Stimulated activated CD8-positive, alpha-beta memory T cell treated with anti-CD3 and anti-CD28 coated beads, Interleukin-7, amount 100 ng/mL, for 4 hours (primary cell): ENCODE data around the gene OR52E8.

Experiments used
- DNase-seq, 2 donors: peaks; one replicate each; pipeline ENCODE4 v3.0.0-alpha.2; 2020; ENCODE audit warnings: low read depth in 2 of 2

Gene OR52E8

DNA sequence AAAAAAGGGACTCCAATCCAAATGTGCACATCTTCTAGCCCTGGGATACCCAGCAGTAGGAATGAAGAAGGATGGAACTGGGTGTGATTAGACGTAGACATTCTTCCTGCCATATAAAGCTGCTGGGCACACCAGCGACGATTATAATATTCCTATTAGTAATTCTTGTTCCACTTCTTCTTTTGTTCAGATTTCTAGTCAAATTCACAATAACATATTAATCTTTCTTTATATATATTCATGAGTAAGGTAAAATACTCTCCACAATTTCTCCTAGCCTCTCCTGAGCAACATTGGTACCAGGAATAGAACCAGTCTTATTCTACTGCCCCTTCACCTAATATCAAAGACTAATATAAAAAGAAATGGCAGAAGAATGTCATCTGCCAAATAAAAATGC lies at the start of gene OR52E8:
OR52E8 (minus strand) TSS at position 101 of the 400 bp plus-strand sequence; CDS start at position 101, 0 bp downstream.
- DNase-seq = no peak

DNA sequence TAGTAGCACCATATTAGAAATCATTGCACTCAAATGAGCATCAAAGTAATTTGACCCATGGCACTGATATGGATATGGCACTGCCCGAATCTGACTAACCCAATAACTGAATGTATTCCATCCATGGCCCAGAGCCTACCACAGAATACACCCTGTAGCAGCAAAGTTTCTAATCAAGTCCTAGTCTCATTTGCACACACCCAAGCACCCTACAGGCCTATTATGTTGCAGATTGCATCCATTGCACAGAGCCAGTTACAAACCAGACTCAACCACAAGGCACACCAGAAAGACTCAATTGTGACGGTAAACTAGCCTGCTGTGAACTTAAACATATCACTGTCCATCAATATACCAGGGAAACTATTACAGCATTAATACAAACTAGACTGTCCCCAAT lies 42.0 kb upstream of the OR52E8 start:
- no peak for DNase-seq

DNA sequence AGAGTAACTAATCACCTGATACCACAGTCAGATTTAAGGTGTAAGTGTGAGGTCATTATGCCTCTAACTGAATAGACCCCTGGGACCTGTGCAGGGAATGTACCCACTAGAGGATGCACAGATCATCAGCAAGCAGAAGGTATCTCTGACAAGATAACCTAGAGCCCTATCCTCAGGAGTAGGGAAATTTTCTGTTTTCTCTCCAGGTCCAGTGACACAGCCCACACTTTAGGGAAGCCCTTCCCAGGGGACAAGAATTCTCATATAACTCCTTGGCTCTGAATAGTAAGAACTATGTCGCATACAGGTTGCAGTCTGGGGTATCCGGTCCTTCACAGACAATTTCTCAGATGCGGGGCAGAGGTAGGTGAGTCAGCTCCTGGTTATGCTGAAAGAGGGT lies 35.4 kb upstream of the OR52E8 start, which contains the start of gene OR52E5:
OR52E5 (plus strand) TSS at position 301 of the 400 bp plus-strand sequence. CDS start 7,569 bp downstream, outside the sequence.
- DNase-seq = no peak

DNA sequence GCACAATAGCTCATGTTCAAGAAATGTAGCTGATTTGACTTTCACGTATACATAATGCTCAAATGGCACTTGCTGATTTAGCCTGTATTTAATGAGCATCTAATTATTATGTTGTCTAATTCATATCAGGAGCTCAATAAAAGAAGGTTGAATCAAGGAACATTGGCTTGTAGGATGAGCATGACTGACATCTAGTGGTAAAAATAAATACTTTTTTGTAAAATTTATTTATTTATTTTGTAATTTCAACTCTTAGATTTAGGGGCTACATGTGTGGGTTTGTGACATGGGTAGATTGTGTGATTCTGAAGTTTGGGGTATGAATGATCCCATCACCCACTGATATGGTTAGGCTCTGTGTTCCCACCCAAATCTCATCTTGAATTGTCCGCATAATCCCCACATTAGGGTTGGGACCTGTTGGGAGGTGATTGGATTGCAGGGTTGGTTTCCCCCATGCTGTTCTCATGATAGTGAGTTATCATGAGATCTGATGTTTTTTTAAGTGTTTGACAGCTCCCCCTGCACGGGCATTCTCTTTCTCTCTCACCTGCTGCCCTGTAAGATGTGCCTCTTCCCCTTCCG lies 33.8 kb upstream of the OR52E8 start:
- DNase-seq = no peak

DNA sequence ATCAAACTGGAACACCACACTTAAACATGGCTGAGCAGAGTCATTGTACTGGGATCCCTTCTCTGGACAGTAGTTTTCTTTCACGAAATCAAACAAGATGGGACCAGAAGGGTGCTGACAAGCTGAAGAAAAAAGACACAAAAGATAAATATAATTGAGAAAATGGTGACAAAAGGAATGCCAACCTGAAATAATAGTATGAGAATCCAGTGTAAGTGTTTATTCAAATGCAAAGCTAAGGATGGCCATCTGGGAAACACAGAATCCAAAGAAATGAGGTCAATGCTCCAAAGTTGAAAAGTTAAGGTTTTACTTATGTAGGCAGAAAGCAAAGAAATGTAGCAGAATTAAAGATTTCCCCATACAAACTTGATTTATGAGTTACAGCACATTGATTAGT lies 30.2 kb upstream of the OR52E8 start:
- no peak for DNase-seq

DNA sequence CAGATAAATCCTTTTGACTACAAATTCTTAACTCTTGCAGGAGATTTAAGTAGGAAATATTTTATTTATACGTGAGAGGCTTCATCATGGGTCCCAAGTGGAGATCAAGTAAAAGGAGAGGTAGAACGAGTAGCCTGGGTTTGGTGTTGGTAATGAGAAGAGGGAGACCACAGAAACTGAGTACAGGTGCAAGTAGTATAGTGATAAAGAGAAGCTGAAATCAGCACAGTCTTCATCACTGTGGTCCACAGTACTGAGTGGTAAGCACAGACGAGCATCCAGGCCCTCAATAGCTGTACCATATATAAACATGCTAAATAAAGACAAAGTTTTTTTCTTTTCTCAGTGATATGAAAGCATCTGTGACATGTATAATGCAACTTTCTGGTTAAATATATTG lies 29.7 kb upstream of the OR52E8 start:
- no peak for DNase-seq

DNA sequence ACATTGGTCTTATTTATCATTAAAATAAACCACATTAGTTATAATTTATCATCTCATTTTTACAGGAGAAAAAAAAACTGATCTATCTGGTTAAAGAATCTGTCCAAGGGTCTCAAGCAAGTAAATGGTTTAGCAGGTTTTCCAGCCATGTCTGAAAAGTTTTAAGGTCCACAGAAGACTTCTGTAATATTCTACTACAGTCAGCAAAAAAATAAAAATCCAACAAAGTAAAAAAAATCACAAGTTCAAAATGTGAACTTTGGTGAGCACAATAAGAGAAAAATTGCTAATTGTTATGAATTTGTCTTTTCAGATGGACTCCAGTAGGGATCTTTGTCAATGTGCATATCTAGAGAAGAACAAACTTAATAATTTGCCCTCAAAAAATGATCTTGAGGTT lies 24.3 kb upstream of the OR52E8 start:
- DNase-seq = no peak

DNA sequence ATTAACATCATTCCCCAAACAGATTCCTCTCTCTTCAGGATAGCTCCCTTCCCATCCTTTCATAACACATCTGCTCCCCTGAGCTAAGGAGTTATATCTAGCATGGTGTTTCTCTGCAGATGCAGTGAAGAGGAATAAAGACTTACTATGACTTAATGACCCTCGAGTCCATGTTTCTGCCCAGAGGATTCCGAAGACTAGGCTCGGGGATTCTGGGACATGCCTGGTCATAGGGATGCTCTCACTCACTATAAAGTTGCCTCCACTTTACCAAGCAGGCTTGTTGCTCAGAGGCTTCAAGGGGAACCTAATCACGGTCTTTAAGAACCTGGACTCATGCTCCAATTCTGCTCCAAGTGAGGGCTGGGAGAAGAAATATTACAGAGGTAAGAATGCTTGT lies 22.8 kb upstream of the OR52E8 start, which contains the start of gene OR52E4:
OR52E4 (plus strand) TSS at position 301 of the 400 bp plus-strand sequence. CDS start 3,664 bp downstream, outside the sequence.
- no peak for DNase-seq

DNA sequence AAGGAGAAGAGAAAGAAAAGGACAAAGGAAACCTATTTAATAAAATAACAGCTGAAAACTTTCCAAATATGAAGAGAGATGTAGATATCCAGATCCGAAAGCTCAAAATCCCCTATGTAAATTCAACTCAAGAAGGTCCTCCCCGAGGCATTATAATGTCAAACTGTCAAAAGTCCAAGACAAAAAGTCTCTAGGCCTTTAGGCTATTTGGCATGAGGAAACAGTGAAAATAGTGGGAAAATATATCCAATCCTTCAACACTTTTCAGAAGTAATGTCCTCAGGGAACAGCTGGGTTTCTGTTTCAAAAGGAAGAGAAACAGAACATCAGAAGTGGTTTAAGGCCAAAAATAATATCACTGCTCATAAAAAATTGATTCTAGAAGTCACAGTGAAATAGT lies 21.1 kb upstream of the OR52E8 start:
- DNase-seq = no peak

DNA sequence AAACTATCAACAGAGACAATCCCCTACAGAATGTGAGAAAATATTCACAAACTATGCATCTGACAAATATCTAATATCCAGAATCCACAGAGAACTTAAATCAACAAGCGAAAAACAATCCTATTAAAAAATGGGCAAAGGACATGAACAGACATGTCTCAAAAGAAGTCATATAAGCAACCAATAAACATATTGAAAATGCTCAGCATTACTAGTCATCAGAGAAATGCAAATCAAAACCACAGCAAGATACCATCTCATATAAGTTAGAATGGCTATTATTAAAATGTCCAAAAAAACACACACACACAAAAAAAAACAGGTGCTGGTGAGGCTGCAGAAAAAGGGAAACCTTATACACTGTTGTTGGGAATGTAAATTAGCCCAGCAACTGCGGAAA lies 8.3 kb upstream of the OR52E8 start:
- no peak for DNase-seq

DNA sequence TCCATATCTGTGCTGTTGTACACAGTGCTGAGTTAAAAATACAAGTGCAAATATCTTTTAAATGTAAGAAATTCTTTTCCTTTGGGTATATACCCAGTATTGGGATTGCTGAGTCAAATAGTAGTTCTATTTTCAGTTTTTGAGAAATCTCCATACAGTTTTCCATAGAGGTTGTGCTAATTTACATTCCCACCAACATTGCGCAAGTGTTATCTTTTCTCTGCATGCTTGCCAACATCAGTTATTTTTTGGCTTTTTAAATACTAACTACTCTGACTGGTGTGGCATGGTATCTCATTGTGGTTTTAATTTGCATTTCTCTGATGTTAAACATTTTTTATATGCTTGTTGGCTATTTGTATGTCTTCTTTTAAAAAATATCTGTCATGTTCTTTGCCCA lies 6.5 kb downstream of the OR52E8 start:
- DNase-seq = no peak

DNA sequence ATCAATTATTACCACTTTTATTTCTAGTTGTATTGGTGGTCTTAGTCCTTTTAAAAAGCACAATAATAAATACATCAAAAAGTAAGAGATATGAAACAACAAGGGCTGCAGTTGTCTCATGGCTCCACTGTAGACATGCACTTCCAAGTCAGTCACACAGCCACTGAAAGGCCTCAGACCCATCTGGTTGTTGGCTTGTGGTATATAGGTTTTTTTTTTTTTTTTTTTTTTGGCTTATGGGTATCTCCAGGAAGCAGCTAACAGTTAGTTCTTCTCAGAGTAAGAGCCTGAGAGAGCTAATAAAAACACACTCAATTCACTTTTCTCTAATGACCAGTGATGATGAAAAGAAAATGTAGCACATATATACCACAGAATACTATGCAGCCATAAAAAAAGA lies 9.8 kb downstream of the OR52E8 start:
- no peak for DNase-seq

DNA sequence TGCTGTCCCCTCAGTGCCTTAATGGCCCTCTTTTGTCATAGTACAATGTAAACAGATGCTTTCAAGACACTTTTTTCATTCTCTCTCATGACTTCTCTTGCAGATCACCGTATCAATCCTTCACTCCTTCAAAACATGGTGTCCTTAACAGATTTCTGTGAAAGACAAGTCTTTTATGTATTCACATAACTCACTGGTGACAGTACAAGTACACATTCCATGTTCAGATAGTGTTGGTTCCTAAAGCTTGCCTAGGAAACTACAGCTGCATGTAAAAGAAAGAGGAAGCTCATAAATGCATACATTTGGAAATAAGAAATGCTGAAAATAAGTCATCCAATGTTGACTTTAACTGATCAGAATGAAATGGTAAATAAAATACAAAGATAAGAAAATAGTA lies 10.8 kb downstream of the OR52E8 start:
- DNase-seq = no peak

DNA sequence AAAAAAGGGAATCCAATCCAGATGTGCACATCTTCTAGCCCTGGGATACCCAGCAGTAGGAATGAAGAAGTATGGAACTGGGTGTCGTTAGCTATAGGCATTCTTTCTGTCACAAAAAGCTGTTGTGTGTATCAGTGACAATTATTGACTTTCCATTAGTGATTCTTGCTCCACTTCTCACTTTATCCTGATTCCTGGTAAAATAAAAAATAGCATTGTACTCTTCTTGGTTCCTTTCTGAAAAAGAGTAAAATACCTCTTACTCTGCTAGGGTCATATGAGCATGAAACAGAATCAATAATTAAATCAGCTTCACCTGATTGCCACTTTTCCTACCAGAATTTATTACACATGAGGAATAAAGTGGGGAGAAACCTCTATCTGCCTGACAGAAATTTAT lies 15.7 kb downstream of the OR52E8 start, which contains the start of gene OR52E6:
OR52E6 (minus strand) TSS at position 101 of the 400 bp plus-strand sequence; CDS start at position 101, 0 bp downstream.
- no peak for DNase-seq

DNA sequence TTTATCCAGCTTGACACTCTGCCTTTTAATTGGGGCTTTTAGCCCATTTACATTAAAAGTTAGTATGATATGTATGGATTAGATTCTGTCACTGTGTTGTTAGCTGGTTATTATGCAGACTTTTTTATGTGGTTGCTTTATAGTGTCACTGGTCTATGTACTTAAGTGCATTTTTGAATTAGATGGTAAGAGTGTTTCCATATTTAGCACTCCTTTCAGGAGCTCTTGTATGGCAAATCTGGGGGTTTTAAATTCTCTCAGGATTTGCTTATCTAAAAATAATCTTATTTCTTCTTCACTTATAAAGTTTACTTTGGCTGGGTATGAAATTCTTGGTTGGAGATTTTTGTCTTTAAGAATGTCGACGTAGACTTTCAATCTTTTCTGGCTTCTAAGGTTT lies 19.8 kb downstream of the OR52E8 start:
- DNase-seq = no peak

DNA sequence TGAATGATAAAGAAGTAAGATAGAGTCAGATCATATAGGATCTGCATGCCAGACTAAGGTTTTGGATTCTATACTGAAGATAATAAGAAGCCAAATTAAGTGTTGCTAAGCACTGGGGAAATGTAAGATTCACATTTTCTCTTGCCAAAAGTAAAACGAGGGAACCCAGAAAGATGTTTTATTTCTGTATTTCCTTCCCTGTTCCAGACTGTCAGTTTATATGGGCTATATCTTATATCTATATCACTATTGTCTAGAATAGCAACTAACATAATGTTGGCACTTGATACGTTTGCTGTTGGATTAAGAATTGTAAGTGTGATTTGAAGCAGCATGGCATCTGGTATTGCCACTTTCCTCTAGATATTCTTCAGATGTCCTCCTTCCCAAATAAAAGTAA lies 24.0 kb downstream of the OR52E8 start:
- no peak for DNase-seq

DNA sequence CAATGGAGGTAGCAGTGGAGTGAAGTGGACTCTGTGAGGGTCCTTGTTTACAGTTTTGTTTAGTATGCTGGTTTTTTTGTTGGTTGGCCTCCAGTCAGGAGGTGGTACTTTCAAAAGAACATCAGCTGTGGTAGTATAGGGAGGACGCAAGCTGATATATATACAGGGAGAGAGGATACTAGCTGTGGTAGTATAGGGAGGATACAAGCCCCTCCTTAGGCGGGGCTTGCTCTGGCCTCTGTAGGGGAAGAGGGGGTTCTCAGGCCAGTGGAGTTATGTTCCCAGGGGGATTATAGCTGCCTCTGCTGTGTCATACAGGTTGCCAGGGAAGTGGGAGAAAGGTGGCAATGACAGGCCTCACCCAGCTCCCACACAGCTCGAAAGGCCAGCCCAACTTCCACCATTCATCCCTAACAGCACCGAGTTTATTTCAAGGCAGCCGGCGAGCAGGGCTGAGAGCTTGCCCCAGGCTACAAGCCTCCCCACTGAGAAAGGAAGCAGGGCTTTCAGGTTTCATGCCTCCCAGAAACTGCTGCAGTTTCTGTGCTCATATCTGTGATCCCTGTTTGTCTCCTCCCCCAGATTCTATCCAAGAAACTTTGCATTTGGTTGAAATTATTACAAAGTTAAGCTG lies 26.2 kb downstream of the OR52E8 start:
- DNase-seq = no peak

DNA sequence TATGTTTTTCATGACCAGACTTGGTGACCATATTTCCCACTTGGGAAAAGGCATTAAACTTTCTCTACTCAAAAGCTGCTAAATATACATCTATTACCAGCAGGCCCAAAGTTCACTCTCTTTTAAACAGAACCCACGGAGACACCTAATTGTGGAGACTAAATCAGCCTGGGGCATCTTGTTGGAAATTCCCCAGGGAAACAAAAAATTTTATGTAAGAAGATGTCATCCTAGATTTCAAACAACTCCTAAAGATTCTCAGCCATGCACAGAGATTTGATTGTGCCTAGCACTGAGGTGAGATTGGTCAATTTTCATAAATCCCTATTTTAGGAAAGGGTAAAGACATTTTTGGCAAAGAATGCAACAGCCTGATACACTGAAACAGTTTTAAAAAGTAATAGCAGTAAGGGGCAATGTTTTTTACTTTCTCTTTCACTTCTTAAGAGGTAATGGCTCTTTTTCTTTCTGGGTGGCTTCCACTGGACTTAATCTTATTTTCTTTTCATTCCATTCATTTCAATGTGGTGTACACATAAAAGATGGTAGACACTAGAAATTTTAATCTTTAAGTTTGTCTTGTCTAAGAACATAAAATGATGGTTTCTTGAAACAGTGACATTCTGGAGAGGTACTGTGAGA lies 39.1 kb downstream of the OR52E8 start:
- no peak for DNase-seq

DNA sequence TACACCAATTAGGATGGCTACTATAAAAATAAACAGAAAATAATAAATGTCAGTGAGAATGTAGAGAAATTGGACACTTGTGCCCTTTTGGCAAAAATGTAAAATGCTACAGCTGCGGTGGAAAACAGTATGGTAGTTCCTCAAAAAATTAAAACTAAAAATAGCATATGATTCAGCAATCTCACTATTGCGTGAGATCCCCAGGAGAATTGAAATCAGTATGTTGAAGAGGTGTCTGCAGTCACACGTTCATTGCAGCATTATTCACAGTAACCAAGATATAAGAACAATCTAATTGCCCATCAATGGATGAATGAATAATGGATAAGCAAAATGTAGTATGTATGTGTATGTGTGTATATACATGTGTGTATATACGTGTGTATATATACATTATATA lies 42.0 kb downstream of the OR52E8 start:
- no peak for DNase-seq

DNA sequence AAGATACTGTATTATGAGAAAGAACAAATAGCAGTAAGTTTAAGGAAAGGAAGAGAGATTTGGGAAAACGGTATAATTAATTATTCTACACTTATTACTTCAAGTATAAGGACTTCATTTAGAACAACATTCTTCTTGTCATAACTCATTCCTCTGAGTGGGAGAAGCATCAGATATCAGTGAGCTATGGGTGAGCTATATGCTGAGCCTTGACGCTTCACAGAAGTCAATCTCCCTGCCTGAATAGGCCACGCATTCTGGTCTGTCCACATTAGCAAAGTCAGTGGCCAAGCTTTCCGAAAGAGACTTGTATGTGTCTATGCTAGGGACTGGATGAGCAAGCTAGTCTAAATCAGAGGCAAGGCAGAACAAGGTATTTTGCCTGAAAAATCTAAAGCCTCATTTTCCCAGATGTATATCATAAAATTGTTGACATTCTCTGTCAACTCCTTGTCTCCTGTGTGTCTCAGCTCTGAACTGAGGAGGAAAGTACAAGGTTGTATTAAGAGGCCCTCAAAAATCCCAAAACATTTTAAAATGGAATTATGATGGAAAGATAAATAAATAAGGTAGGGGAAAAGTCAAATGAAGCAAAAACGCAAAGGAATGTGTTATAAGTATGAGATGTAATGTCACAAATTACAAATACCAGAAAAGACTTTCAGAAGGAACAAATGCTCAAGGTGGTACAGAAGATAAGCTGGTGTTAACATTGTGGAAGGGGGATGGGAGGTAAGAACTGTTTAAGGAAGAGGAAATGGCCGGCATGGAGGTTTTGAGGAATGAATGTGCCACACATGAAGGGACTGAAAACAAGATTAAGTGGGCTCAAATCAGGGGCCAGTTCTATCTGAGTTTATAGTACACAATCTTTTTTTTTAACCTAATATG lies 47.3 kb downstream of the OR52E8 start:
- DNase-seq = no peak

DNA sequence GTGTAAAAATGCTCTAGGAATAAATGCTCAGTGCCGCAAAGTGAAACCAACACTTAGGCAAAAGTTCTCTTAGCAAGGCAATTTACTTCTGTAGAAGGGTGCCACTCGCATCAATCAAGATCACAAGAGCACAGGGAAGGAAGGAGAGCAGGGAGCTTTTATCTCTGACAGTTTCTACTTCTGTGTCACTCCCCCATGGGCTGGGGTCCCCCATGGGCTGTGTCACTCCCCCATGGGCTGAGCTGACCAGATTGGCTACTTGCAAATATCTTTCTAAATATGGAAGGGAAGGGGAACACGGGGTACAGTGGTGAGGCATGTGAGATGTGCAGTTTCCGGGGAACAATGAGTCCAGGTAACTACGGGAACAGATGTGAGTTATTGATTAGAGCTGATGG lies 48.4 kb downstream of the OR52E8 start:
- no peak for DNase-seq

DNA sequence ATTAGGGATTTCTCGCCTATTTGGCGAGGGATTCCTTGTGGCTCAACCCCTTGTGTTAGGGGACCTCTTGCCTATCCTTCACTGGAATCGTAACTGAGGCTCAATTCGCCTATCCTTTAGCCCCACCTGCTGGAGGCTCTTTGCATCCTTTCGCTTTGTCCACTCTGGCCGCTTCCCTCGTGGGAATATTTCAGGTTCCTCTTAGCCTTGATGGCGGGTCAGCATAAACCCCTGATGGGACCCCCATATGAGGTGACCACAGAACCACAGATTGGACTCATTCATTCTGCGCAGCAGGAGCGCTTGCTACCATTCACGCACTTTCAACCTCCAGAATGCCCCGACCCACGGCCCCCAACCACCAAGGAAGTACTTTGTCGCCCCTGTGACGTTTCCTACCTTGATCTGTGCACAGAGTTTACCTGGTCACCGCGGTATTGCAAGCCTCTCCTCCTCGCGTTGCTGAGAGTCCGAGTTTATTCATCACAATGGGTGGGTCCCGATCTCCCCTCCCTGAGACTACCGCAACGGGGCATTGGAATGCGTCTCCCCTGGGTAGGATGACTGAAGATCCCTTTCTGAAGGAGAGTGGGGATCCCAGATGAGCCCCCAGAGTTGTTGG lies 48.9 kb downstream of the OR52E8 start, which contains the start of gene OR52N2:
OR52N2 (plus strand) TSS at position 425 of the 622 bp plus-strand sequence. CDS start 11,412 bp downstream, outside the sequence.
- DNase-seq = peak; percentile 40 to 55
